SH-SY5Y (cell line): Measurements from ENCODE around the gene NRF1.

ENCODE experiments used
- GATA2 ChIP-seq: IDR thresholded peaks from 2 replicates; pipeline ENCODE4 v1.6.1; 2011; ENCODE audit warnings: mild to moderate bottlenecking, low read depth, low read length
- GATA3 ChIP-seq: IDR thresholded peaks from 2 replicates; pipeline ENCODE4 v1.6.1; 2011; ENCODE audit warnings: low read depth, mild to moderate bottlenecking, low read length, moderate library complexity

NRF1 gene

GRCh38 chr7:129661645-129662182 is 50.2 kb downstream of the NRF1 start:
- TF ChIP-seq GATA3 (no peak), GATA2 (no peak)

DNA sequence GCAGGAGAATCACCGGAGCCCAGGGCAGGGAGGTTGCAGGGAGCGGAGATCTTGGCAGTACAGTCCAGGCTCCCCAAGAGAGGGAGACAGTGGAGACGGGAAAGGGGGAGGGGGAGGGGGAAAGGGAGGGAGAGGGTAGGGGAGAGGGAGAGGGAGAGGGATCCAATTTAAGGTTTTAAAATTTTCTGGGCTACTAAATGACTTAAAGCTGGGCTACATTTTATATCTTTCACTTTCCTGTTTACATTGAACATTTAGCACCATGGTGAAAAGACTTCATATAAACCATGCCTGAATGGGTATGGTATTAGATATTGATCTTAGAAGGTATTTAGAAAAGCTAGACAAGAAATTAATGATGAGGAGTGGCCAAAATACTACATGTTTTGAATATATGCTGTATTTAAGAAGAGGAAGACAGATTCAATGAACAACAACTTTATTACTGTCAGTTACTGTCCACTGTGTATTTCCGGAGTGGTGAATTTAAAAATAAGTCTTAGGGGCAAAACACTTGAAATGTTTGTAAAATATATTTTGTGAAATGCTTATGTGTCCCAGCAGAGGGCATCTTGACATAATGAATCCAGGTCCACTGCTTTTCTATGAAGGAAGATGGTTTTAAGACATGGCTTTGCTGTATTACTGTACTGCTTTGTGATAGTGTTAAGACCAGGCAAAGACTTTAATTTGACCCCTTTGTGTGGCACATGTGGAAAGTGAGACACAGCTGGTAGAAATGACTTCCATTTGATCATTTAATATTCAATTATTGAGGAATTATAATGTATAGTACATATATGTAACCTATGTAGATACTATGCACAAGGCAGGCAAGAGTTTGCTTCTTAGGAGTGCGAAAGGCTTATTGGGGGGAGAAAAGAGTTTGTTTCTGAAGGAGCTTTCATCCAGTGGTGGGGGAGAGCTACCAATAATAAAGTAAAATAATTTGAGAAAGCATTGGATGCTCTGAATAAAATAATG is 52.8 kb downstream of the NRF1 start:
- TF ChIP-seq GATA3 (no peak), GATA2 (no peak)

DNA sequence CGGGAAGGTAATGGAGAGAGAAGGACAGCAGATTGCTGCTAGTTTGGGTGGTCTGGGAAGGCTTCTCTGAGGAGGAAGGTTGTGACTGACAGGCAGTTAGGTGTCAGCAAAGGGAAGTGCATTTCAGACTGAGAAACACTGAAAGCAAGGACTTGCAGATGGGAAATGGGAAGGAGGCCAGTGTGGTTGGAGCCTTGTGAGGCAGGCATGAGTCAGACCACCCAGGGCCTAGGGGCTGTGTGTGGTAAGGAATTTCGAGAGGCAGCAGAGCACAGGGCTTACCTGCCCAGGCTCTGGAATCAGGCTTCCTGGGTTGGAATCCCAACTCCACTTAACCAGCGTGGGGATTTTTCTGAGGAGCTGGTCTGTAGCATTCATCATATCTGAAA is 53.5 kb downstream of the NRF1 start:
- TF ChIP-seq GATA2 (no peak), GATA3 (no peak)

GRCh38 chr7:129667116-129667515 is 55.6 kb downstream of the NRF1 start:
- TF ChIP-seq GATA2 (no peak), GATA3 (no peak)

DNA sequence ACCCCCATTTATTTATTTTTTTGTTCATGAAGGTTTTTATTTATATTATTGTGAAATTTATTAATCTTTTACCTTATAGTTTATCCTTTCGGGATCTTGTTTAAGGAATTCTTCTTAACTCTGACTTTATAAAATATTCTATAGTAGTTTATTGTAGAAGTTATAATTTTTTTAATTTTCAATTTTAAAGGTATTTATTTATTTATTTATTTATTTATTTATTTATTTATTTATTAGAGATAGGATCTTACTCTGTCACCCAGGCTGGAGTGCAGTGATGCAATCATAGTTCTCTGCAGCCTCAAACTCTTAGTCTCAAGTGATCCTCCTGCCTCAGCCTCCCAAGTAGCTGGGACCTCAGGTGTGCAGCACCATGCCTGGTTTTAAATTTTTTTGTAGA is 56.0 kb downstream of the NRF1 start:
- TF ChIP-seq GATA2: no peak

- TF ChIP-seq GATA2 (no peak), GATA3 (no peak)
Measured at GRCh38 chr7:129669901-129670300, 58.4 kb downstream of the NRF1 start.

- TF ChIP-seq GATA3 (no peak), GATA2 (no peak)
Measured at GRCh38 chr7:129670656-129671055, 59.1 kb downstream of the NRF1 start.

DNA sequence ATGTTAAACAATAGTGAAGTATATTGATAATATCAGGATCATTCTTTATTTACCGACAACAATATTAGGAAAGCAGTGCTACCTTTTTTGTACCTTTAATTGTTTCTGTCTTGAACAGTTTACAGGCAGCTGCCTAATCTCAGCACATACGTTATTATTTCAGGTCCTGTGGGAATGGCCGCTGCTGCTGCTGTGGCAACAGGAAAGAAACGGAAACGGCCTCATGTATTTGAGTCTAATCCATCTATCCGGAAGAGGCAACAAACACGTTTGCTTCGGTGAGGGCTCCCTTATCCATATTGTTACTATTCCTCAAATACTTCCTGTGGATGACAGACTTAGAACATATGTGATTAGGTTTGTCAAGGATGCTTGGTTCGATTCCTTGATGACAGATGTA is 59.7 kb downstream of the NRF1 start:
- TF ChIP-seq GATA3: no peak
- no peak for TF ChIP-seq GATA2

DNA sequence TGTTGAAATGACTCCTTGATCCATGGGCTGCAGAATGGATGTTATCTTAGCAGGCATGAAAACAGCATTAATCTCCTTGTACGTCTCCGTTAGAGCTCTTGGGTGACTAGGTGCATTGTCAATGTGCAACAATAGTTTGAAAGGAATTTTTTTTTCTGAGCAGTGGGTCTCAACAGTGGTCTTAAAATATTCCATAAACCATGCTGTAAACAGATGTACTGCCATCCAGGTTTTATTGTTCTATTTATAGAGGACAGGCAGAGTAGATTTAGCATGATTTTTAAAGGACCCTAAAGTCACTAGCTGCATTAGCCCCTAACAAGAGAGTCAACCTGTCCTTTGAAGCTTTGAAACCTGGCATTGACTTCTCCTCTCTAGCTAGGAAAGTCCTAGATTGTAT is 64.0 kb downstream of the NRF1 start:
- no peak for TF ChIP-seq GATA3
- TF ChIP-seq GATA2: no peak

DNA sequence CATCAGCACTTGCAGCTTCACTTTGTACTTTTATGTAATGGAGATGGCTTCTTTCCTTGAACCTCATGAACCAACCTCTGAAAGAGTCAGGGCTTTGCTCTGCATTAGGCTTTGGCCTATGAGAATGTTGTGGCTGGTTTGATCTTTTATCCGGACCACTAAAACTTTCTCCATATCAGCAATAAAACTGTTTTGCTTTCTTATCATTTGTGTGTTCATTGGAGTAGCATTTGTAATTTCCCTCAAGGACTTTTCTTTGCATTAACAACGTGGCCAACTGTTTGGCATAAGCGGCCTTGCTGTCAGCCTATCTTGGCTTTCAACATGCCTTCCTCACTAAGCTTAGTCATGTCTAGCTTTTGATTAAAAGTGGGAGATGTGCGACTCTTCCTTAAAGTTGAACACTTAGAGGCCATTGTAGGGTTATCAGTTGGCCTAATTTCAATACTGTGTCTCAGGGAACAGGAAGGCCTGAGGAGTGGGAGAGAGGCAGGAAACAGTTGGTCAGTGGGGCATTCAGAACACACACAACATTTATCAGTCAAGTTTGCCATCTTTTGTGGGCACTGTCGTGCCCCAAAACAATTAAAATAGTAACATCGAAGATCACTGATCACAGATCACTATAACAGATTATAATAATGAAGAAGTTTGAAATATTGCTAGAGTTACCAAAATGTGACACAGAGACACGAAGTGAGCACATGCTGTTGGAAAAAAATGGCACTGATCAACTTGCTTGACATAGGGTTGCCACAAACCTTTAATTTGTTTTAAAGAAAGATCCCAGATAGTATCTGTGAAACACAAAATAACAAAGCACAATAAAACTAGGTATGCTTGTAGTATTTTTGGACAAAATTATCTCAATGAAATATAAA is 64.7 kb downstream of the NRF1 start:
- TF ChIP-seq GATA3 (no peak), GATA2 (no peak)

DNA sequence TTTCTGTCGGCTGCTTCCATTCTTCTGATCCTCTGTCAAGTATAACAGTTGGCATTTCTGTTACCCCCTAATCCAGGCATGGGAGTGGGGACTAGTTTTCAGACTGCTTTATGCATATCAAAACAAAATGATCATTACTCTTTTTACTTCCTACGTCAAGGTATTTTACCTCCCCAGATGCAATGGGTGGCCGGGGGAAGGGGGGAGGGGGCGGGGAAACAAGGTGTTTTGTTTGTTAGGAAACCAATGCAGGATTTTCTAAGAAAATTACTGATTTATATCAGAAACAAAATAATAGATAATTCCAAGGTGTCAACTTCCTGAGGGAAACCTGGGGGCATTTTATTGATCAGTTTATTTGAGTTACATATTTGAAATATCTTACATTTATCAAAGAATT is 66.3 kb downstream of the NRF1 start:
- TF ChIP-seq GATA3 (no peak), GATA2 (no peak)

DNA sequence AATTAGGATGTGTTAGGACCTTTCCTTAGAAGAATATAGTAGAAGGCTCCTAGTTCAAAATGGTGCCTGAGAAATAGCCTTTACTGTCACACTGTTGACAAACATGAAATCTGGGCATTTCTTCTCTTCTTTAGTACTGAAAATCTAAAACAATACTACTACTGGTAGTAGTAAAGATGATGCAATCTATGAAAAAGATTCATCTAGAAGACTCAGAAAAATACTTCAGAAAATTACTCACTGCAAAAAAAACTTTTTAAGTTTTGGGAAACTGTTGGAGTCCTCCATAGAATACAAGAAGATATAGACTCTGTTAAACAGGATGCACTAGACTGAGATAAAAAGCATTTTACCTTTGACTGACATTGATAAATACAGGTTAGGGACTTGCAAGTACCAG is 67.1 kb downstream of the NRF1 start:
- TF ChIP-seq GATA2 (no peak), GATA3 (no peak)

DNA sequence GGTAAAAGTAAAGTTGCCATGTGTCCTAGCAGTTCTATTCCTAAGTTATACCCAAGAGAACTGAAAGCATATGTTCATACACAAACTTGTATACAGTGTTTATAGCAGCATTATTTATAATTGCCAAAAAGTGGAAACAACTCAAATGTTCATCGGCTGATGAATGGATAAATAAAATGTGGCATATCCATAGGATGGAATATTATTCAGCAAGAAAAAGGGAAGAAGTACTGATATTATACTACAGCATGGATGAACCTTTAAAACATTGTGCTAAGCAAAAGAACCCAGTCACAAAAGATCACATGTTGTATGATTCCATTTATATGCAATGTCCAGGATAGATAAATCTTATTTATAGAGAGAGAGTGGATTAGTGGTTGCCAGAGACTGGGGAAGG is 68.9 kb downstream of the NRF1 start:
- TF ChIP-seq GATA2: no peak

DNA sequence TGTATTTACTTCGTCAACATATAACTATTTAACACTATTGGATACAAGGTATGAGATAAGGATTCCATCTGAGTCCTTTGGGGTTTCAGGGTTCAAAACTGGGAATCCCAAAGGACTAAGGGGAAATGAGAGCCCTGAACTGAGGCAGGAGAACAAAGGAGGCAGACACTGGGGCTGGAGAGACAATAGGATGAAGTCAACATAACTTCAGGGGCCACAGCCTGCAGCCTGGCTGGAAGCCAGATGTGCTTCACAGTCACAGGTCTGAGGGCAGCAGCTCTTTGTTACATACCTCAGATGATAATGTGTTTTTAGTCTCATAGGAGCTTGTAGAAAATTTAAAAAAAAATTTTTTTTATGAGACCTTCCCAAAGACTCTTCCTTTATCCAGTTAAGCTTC is 73.3 kb downstream of the NRF1 start:
- TF ChIP-seq GATA2: no peak
